GM21515 (cell line): Measurements from ENCODE around the gene TIMM44.
"Not testable (repeated sequence)": the region's sequence is repeated elsewhere in the genome, so short reads cannot be mapped to it uniquely, and the experiment has no call there.

Experiments
- ATAC-seq: cut with Tn5 transposase; IDR thresholded peaks from one replicate; pipeline ENCODE4 v1.9.1; 2021; ENCODE audit not compliant: unreplicated experiment

Gene TIMM44

DNA sequence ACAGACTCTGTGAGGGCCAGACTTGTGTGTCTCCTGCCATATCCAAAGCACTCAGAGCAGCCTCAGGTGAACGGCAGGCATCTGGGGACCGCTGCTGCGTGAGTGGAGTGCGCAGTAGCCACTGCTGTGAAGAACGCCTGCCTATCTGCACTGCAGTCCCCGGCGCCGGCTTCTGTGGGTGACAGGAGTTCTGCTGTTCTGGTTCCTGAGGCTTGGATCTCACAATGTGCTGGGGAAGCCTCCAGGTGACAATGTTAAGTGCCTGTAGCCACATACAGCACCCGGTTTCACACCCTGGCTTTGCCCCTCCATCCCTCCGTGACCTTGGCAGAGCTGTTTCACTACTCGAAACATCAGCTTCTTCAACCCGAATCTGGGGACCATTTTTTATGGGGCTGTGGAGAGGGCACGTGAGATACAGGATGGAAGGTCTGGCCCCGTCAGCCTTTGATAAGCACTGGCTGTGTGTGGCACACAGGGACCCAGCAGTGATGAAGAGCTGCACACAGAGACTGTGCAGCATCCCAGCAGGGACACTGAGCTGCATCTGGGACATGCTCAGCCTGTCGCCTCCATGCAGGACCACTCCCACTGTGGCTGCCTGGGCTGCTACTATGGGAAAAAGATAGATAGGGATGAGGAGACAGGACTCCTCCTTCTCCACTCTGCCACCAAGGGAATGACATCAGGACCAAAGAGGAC is 33.7 kb upstream of the TIMM44 start:
- no peak for ATAC-seq

DNA sequence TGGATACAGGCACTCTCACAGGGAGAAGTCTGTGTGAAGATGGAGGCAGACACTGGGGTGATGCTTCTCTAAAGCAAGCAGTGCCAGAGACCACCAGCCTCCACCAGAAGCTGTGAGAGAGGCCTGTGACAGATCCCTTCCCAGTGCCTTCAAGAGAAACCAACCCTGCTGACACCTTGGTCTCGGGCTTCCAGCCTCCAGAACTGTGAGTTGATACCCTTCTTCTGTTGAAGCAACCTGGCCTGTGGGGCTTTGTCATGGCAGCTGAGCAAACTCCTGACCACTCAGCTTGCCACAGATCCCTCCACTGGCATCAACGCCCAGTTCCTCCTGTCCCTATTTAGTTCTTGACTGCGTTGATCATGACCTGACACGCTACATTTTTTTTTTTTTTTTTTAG is 33.0 kb upstream of the TIMM44 start:
- no peak for ATAC-seq

DNA sequence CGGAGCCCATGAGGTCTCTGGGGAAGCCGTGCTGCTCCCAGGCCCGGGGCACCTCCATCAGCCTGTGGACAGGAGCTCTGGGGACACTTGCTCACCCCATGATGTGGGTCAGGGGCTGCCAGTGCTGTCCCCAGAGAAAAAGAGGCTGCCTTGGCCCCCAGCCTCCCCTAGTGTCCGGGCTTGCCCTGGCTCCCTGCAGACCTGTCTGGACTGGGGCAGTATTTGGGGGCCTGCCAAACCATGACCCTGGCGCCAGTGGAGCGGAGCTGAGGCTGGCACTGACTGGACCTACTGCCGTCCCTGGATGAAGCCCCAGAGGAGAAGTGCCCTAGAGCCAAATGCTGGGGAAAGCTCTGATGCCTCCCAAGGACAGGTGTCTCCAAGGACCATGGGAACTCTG is 31.6 kb upstream of the TIMM44 start:
- ATAC-seq = no peak

DNA sequence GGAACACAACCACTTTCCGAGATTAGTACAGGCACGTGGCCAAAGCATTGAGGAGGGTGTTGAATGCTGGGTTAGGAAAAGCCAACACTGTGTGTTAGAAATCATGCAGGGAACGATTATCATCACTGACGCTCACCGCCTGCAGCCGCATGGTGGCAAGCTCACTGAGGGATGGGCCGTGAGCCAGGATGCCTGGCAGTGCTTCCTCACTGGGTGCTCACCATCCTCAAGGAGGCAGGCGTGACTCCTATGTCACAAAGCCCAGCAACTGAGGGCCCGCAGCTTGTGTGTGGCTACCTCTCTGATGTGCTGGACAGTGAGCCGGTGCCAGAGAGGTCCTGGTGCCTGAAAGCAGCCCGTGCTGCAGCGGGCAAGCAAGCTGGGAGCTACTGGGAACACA is 30.4 kb upstream of the TIMM44 start:
- ATAC-seq = no peak

DNA sequence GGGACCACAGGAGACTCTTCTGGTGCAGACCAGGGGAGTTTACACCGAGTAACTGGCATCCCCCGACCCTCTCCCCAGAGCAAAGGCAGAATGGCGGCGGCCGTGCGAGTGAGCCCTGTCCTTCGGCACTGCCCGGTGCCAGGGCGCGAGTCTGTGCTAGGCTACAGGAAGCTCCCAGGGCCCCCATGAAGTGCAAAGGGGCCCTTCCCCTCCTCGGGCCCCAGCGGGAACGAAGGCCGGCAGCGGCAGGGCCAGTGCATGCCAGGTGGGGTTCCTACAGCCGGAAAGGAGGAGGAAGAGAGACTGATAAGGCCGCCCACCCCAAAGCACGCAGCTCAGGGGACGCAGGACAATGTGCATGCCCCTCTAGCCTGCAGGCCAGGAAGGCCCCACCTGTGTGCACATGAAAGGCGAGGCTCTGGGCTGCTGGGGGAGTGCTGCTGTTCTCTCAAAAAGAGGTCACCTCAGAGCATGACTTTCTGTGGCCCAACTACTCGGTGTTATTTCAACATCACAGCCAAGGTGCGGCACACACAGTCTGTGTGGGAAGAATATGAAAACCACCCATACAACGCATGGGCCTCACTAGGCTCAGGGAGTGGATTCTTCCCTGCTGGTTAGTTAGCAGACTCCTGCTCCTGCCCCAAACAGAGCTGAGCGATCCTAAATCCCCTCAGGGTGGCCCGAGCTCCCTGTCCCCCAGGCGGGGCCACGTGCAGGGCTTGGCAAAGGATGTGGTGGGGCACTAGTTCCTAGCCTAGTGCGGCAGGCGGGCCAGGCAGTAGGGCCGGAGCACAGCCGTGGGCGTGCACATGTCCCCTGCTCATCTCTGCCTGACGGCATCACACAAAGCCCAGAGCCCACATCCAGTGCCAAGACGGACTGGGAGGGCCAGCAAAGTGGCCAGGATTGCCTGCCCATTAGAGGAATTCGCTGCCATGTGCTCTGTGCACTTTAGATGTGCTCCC is 28.4 kb upstream of the TIMM44 start:
- ATAC-seq = no peak

DNA sequence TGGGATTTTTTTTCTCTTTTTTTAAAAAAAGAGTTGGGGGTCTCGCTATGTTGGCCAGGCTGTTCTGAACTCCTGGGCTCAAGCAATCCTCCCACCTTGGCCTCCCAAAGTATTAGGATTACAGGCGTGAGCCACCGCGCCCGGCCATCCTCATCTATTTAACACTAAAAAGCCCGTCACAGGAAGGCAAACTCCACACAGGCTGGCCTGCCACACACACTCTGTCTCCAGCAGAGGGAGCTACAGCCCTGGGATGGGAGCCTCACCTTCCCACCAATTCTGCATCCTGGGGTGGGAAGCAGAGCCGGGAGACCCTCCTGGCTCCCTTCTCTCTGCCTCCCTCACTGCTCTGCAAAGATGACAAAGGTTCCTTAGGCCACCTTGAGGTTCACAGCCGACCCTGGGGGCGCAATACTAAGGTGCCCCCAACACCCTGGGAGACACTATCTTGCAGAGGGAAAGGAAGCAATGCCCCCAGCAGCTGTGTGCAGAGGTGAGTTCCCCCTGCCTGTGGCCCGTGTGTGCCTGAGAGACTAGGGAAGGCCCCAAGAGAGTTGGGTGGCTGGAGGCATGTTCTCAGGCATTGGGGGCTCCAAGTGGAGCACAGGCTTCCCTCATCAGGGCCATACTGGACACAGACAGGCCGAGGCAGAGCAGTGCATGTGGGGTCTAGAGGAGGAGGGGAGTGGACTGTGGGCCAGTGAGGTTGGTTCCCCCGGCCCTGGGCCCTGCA is 27.4 kb upstream of the TIMM44 start:
- no peak for ATAC-seq

DNA sequence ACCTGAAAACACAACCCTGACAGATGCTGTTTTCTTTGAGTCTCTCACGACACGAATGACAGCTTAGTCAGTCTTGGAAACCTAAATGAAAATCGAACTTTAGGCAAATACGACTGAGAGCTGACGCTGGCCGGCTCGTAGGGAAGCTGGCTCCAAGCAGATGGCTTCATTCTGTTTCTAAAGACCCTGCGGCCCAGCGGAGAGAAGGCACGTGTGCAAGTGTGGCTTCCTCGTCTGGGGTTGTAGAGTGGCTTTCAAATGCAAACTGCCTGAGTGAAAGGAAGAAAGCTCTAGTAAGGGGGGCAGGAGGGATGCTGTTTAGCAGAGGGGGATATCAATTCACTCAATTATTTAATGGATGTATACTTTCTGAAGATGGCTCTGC is 26.1 kb upstream of the TIMM44 start:
- ATAC-seq = no peak

DNA sequence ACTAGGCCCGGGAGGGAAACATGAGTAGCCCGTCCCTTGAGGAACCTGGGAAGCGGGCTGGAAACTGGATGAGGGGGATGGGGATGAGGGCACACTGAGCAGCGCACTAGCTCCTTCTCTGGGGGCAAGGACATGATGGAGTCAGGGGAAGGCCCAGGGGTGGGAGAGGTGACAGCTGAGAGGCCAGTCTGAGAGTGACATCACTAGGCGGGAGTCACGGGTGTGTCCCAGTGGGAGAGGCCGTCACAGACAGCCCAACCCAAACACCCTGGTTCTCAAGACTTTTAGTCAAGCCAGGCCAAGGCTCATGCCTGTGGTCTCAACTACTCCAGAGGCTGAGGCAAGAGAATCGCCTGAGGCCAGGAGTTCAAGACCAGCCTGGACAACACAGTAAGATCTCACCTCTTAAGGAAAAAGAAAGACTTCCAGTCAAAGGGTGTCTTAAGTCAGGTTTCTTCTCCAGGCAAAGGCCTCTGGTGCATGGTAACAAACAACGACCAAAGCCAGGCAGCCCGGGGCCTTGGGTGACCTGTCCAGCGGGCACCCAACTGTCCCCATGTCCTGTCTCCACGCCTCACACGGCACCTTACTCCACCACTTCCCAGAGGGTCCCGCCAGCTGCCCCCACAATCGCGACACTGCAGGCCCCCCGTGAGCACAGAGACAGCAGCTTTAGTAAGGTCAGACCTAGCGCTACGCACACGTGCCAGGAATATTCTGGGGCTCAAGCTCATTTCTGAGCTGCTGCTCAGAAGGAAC is 25.5 kb upstream of the TIMM44 start:
- ATAC-seq = no peak

DNA sequence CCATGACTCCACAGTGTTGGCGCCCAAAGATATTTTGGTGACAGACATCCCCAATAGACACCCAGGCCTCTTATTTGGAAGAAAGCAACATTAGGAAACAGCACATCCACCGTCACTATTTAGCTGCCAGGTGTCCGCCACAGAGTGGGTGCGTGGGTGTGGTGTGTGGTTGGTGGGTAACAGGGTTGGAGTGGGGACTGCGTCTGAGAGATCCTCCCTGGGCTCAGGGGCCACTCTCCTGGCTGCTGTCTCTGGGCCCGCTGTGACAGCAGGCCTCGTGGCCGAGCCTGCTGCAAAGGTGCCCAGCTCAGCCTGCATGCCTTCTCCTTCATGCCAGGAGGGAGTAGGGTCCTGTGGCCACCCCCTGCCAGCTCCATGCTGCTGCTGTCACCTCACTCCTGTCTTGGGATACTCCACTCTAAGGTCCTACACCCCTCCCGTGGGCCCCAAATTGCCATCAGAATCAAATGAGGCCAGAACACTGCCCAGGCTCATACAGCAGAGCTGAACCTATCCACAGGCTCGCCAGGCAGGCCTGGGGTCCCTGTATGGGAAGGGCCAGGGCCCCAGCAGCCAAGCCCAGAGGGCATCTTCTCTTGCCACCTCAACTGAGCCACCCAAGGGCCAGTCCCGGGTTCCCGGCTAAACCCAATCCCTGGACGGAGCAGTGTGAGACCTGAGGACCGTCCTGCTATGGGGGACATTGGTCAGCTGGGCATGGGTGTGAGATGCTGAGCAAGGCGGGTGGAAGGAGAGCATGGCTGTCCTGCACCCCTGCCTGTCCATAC is 24.7 kb upstream of the TIMM44 start:
- no peak for ATAC-seq

DNA sequence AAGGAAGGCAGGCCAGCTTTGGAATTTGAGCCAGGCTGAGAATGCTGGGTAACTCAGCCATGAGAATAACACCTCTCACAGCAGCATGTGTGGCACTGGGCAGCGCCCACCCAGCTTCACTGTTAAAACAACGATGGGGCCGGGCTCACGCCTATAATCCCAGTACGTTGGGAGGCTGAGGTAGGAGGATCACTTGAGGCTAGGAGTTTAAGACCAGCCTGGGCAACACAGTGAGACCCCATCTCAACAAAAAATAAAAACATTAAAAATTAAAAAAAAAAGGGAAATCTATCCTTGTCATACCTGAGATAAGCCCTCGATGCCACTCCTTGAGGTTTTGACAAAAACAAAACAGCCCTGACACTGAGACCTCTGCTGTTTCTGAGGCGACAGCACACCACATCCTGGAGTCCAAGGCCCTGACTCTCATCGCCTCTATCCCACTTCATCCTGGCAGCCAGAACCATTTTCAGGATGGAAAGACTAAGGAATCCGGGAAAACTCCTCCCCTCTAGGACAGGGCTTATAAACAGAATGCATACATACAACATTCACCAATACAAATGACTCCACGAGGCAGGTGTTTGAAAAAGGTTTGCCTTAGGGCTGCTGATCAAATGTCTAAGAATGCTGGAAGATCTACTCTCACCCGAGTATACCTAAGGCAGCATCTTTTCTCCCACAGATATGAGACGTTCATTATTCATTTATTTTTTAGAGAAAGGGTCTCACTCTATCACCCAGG is 22.6 kb upstream of the TIMM44 start:
- no peak for ATAC-seq

DNA sequence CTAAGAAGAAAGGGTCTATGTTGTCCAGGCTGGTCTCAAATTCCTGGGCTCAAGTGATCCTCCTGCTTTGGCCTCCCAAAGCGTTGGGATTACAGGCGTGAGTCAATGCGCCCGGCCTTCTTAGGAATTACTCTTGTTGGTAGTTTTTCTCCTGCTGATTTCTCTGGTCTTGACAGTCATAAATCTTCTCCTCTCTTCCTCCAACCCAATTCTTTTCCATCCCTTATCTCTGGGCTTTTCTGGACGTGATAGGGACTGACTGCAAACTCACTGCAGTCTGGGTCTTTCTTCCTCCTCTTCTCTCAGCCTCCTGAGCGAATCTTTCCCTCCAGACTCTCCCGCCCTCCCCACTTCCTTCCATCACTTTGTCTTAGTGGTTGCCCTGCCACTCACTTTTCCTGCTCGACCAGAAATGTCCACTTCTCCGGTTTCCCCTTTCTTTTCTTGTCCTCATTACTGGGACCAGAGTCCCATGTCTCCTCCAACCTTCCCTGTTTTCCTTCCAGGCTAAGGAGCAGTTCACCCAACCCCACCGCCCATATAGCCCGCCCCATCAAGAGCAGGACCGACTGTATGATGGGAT is 21.9 kb upstream of the TIMM44 start:
- no peak for ATAC-seq

DNA sequence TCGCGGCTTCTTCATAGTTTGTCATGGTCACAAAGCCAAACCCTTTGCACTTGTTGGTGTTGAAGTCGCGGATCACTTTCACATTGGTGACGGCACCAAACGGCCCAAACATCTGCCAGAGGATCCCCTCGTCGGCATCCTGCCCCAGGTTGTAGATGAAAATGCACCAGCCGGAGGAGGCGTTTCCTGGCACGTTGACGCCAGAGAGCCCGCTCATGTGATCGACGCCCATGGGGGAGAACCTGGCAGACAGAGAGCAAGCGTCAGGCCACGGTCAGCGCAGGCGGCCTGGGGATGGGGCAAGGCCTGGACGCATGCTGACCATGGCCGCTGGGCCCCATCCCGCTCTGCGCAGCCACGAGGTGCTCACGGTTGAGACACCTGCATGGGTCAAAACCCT is 20.1 kb upstream of the TIMM44 start:
- ATAC-seq = no peak

DNA sequence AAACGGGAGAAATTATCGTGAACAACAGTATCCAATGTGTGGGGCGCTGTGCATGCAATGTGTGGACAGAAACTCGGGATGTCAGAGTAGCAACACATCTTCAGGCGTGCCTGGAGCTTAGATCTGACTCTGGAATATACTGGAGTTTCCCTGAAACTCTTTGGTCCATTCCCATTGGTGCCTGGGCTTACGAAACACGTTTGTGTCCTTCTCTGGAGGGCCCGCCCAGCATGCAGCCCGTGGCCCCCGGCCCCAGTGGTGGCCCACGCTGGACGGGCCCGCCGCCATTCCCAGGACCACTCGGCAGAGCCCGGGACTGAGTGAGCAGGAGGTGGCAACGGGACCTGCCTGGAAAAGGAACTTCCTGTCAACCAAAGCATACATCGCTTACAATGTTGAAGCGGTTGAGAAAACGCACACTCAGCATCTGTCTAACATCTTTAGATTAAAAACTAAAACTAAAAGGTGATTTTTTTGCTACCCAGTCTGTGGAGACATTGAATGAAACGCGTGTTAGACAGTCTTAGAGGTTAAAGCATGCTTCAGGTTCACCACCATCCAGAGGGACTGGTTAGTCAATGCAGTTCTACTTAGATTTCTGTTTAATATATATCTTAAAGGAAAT is 19.3 kb upstream of the TIMM44 start:
- no peak for ATAC-seq

DNA sequence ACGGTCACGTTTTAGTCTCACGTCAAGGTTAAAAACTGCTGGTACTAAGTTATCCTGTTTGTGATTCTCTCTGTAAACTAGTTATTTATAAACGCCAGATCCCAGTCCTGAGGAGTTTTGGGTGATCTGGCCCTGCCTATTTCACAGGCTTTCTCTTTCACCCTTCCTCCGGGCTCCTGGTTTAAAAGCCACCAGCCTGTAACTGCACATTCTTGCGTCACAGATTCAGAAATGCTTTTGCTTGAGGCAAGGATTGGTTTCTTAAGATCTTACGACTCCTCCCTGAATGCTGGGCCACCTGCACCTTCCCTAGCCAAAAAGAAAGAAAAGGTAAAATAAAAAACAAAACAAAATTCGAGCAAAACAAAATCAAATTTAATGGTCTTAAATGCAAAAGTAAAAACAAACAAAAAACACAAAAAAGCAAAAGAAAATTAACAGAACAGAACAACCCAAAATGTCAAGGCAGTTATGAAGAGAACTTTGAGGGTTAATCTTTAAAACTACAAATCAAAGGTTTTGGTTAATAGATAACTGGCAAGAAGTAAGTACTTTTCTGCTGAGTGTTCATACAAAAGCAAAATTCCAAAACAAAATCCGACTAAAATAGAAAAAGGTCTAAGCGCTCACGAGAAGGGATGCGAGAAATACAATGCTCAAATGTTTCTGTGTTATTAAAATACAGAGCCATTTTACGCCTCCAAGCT is 18.6 kb upstream of the TIMM44 start:
- ATAC-seq = no peak

DNA sequence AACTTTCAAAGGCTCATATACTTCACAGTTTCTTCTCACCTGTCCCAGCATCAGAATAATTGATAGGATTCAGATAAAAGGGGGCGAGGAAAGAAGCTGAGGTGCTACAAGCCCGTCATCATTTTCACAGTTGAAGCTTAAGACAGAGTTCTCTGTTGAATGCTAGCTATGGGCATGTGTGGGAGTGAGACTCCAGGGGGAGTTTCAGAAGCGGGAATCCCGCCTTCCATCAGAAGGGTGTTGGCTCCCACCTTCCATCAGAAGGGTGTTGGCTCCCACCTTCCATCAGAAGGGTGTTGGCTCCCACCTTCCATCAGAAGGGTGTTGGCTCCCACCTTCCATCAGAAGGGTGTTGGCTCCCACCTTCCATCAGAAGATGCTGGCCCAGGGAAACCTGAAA is 17.6 kb upstream of the TIMM44 start:
- ATAC-seq = not testable (repeated sequence)

DNA sequence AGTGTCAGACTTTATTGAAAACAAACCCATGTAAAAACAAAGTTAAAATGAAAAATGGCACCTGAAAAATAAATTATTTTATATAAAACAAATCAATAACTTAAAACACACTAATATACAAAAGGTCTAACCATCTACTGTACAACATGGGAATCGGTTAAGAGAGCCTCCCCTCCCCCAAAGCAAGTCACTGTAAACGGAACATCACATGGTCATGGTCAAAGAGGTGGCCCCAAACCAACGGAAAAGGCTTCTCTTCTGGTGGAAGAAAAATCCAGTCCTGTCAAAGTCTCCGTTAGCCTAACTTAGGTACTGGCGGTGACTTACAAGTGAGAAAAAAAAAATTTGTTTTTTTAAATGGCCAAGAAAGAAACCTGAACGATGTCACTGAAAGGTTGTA is 15.7 kb upstream of the TIMM44 start:
- ATAC-seq = no peak

DNA sequence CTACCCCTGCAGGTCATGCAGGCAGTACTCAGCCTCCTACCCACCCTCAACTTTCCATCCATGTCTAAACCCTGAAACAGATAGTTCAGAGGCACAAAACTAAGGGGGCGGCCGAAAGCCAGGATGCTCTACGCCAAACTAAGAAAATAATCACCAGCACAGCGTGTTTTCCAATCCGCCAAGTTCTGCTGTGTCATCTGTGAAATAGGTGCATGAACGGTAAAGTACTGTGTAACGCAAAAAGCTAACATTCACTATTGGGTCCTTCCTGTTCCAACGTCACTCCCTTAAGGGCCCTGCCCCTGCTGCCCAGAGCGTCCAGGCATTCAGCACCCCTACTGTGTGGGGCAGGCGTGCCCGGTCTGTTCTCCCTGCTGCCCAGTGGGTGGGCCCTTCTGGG is 12.2 kb upstream of the TIMM44 start:
- ATAC-seq = no peak

DNA sequence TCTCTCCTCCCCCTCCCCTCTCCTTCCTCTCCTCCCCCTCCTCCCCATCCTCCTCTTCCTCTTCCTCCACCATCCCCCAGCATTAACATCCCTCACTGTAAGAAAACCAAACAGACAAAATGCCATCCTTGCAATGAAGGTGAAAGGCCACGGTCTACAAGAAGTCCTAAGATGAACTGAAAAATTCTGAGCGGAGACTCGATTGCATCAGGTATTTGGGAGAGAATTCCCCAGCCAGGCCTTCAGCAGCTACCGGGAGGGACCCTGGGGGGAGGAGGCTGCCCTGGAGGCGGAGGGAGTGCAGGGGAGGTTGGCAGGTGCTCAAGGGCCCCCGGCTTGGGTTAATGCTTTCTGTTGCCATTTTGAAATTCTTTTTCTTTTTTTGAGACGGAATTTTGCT is 10.1 kb upstream of the TIMM44 start:
- no peak for ATAC-seq
